GM23248 (cell line): ENCODE results near the gene RPS6KA5.

Source experiments
- EZH2 ChIP-seq: fragments of 200-600 bp; sonication (generic); IDR thresholded peaks from 2 replicates; pipeline ENCODE4 v1.6.1; 2018; ENCODE audit warnings: antibody characterized with exemption, mild to moderate bottlenecking; ENCODE audit not compliant: insufficient read depth, poor library complexity, severe bottlenecking
- EZH2phosphoT487 ChIP-seq: fragments of 200-600 bp; sonication (generic); IDR thresholded peaks from 2 replicates; pipeline ENCODE4 v1.6.1; 2018; ENCODE audit warnings: antibody characterized with exemption, moderate library complexity, mild to moderate bottlenecking, low read depth; ENCODE audit not compliant: insufficient read depth

GRCh38 chr14:90808759-90809529 lies 251.5 kb downstream of the RPS6KA5 start:
- TF ChIP-seq EZH2phosphoT487 (no peak), EZH2 (no peak)
